ENCODE measurements around the gene FBXO10.
"Not testable (repeated sequence)": the region's sequence is repeated elsewhere in the genome, so short reads cannot be mapped to it uniquely, and the experiment has no call there.

Gene FBXO10

GRCh38 chr9:37477443-37477842 is 98.7 kb downstream of the FBXO10 start:
- not testable (repeated sequence) for DNase-seq (ENCODE audit: low spot score)

- no peak for DNase-seq (ENCODE audit: low spot score)
Observed at GRCh38 chr9:37476930-37477329, 99.2 kb downstream of the FBXO10 start.

- DNase-seq (ENCODE audit: low spot score), result no peak
Observed at GRCh38 chr9:37474438-37474837, 101.7 kb downstream of the FBXO10 start.

- DNase-seq (ENCODE audit: low spot score), result not testable (repeated sequence)
Observed at GRCh38 chr9:37473982-37474381, 102.2 kb downstream of the FBXO10 start.

GRCh38 chr9:37471942-37472684 is 104.1 kb downstream of the FBXO10 start:
- no peak for DNase-seq (ENCODE audit: low spot score)

GRCh38 chr9:37468620-37469019 is 107.6 kb downstream of the FBXO10 start:
- DNase-seq (ENCODE audit: low spot score), result no peak

- DNase-seq (ENCODE audit: low spot score), result not testable (repeated sequence)
Observed at GRCh38 chr9:37467530-37467929, 108.7 kb downstream of the FBXO10 start.

GRCh38 chr9:37466037-37466709 is 110.0 kb downstream of the FBXO10 start:
- no peak for DNase-seq (ENCODE audit: low spot score)

GRCh38 chr9:37465249-37466036 is 110.7 kb downstream of the FBXO10 start, which contains the start of gene ZBTB5:
Gene ZBTB5, minus strand, starts transcription at chr9:37465450. Its CDS starts 22,899 bp downstream, at chr9:37442551.
- peak; percentile 99 for DNase-seq (ENCODE audit: low spot score)

- DNase-seq (ENCODE audit: low spot score), result peak; percentile 86
Observed at GRCh38 chr9:37464426-37465248, 111.5 kb downstream of the FBXO10 start.

GRCh38 chr9:37464006-37464405 is 112.2 kb downstream of the FBXO10 start:
- peak; percentile 26 for DNase-seq (ENCODE audit: low spot score)
